GM19455 (cell line): ENCODE results near the gene ARHGEF37.
A peak's percentile ranks its signal among the peaks of the same experiment; 100 is the strongest.

Source experiments
- ATAC-seq: cut with Tn5 transposase; IDR thresholded peaks from one replicate; pipeline ENCODE4 v1.9.1; 2021; ENCODE audit not compliant: unreplicated experiment

ARHGEF37 gene

GRCh38 chr5:149671544-149671943 lies 90.2 kb downstream of the ARHGEF37 start:
- ATAC-seq, result no peak

DNA sequence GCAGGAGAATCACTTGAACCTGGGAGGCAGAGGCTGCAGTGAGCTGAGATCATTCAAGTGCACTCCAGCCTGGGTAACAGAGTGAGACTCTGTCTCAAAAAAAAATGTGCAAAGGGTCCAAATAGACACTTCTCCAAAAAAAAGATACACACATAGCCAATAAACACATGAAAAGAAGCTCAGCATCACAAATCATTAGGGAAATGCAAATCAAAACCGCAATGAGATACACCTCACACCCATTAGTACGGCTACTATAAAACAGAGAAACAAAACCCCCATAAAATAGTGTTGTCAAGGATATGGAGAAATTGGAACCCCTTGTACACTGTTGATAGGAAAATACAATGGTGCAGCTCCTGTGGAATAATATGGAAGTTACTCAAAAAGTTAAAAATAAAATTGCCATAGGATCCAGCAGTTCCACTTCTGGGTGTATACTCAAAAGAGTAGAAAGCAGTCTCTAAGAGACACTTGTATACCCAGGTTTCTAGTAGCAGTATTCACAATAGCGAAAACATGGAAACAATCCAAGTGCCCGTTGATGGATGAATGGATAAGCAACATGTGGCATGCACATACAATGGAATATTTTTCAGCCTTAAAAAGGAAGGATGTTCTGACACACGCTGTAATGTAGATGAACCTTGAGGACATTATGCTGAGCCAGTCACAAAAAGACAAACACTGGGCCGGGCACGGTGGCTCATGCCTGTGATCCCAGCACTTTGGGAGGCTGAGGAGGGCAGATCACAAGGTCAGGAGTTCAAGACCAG lies 91.6 kb downstream of the ARHGEF37 start:
- no peak for ATAC-seq

- ATAC-seq, result no peak
Measured at GRCh38 chr5:149674686-149675085, 93.4 kb downstream of the ARHGEF37 start.

DNA sequence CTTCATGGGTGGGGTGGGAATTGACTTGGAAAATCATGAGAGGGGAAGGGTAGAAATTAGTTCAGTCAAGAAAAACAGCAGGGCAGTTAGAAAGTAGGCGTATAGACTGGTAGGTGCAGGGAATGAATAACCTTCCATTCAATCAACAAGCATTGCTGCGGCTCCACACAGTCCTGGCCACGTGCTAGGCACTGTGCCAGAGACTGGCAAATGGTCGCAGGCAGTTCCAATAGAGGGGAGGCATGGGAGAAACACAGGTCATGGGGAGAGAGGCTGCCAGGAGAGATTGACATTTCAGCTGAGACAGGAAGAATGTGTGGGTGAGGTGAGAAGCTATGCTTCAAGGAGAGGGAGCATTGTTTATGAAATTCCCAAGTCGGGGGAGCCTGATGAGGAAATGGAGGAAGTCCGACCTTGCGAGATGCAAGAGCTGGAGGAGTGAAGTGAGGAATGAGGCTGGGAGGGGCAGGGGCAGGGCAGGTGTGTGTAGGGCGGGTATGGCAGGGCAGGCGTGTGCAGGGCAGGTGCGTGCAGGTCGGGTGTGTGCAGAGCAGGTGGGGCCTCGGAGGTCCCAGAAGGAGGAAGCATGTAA lies 94.4 kb downstream of the ARHGEF37 start:
- no peak for ATAC-seq

GRCh38 chr5:149677731-149678130 lies 96.4 kb downstream of the ARHGEF37 start:
- ATAC-seq, result no peak

DNA sequence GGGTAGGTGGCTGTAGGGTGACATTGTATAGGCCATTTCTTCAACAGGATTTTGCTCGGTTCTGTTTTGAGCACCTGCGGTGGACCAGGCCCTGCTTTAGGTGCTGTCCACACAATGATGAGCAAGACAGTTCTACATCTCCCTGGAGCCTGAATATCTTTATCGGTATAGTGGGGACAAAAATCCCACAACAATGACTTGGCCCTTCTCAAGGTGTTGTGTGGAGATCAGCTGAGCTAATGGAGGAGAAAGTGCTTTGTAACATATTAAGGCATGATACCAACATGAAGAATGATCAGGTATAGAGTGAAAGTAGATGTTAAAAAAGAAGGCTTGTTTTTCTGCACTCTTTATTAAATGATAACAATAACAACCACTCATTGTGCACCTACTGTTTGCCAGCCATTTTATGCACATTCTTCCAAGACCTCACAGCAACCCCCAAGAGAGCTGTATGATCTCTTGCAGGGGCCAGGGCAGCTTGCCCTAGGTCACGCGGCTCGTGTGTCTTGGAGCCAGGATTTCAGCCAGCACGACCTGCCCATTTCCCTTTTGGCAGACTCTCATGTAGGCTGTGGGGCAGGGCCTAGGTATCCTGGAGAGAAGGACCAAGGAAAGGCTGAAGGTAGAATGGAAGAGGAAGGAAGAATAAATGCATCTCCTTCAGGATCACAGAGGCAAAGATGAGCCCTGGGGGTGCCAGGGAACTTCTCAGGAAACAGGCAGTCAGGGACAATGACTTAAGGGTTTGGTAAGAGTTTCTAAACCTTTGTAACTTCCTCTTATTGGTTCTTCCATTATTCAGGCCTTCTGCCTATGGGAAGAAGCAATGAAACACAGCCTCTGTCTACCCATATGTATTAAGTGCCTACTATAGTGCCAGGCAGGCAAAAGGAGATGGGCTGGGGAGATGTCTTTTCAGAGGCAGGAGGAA lies 98.8 kb downstream of the ARHGEF37 start:
- ATAC-seq, result peak; percentile 43

DNA sequence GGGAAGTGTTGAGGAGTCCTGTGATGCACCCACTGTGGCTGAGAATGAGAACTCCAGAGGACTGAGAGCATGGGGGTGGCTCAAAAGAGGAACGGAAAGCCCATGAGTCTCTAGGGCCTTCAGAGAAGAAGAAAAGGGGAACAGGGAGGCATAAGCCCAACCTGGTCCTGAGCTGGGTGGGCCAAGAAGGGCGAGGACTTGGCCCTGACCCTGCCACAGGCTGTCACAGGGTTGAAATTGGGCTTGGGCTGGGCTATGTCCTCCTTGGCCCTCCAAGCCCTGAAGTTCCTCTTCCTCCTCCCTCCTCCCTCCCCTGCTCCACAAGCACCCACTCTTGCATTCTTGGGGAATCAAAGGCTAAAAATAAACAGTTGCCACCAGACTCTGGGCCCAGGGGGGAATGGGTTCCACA lies 99.5 kb downstream of the ARHGEF37 start:
- ATAC-seq, result peak; percentile 91

- ATAC-seq, result no peak
Measured at GRCh38 chr5:149681252-149681651, 100.0 kb downstream of the ARHGEF37 start.

GRCh38 chr5:149681922-149682321 lies 100.6 kb downstream of the ARHGEF37 start:
- ATAC-seq, result no peak

- no peak for ATAC-seq
Measured at GRCh38 chr5:149682532-149683075, 101.3 kb downstream of the ARHGEF37 start.

DNA sequence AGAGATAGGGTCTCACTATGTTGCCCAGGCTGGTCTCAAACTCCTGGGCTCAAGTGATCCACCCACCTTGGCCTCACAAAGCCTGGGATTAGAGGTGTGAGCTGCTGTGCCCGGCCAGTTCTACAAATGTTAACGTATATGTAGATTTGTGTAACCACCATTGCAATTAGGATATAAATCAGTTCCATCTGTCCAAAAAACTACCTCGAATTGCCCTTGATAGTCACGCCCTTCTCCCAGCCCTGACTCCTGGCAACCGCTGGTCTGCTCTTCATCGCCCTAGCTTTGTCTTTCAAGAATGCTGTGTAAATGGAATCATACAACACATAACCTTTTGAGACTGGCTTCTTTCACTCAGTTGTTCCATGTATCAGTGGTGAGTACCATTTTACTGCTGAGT lies 102.7 kb downstream of the ARHGEF37 start:
- no peak for ATAC-seq

GRCh38 chr5:149684371-149684770 lies 103.1 kb downstream of the ARHGEF37 start:
- ATAC-seq, result no peak
